ENCODE measurements around the gene SHC1. TPM values are rescaled to one million over a fixed set of nuclear protein-coding genes. Genes with fewer than 3 reads are reported as not detected.

The SHC1 gene
- total and polyA plus RNA-seq, 8 donors = 120 to 148 (median 132) TPM

- H3K9me3 ChIP-seq = no peaks in the 10 kb centered on the region
- H3K4me3 ChIP-seq = peak overlapping the region; percentile 59 to 74
- peak overlapping the region; percentile 98 to 99 for H3K27ac ChIP-seq
- no peaks in the 10 kb centered on the region for H3K27me3 ChIP-seq
- ATAC-seq = peak; percentile 85
- no peaks in the 10 kb centered on the region for H3K36me3 ChIP-seq
- peaks cover 19 to 42% of the 10 kb centered on the region in 2 donors for H3K4me1 ChIP-seq
- DNase-seq = peak; percentile 94 to 98 (median 96)
- TF ChIP-seq CTCF (IDR thresholded peaks at IDR 0.05) = peak; percentile 16 to 17
- intact Hi-C loops (cut with DNase I) = no loop called here
Observed at GRCh38 chr1:154937085-154937987, 33.2 kb downstream of the SHC1 start.

- ATAC-seq (peak; percentile 93), DNase-seq (peak; percentile 96 to 99 (median 98))
- H3K27ac ChIP-seq = peak within 1 kb of the TSS; percentile 98 to 99
- H3K9me3 ChIP-seq = no peaks in the 10 kb centered on the region
- H3K4me1 ChIP-seq = peaks cover 12 to 35% of the 10 kb centered on the region in 2 donors
- no peaks in the 10 kb centered on the region for H3K36me3 ChIP-seq
- peak within 1 kb of the TSS; percentile 59 to 74 for H3K4me3 ChIP-seq
- intact Hi-C loops (cut with DNase I) = no loop called here
- H3K27me3 ChIP-seq = no peaks in the 10 kb centered on the region
- peak in 1 of 2 donors; percentile 25 for TF ChIP-seq CTCF (IDR thresholded peaks at IDR 0.05)
Observed at GRCh38 chr1:154936555-154937084, 33.9 kb downstream of the SHC1 start, which contains the start of gene PMVK. PMVK (minus strand) TSS chr1:154936719; CDS start chr1:154936685, 34 bp downstream.

- Histone ChIP-seq H3K4me1 (peaks cover 8 to 31% of the 10 kb centered on the region in 2 donors), H3K4me3 (peak overlapping the region; percentile 59 to 74), H3K36me3 (peaks cover 0 to 6% of the 10 kb centered on the region in 2 donors), H3K27ac (peak overlapping the region; percentile 98 to 99), H3K27me3 (no peaks in the 10 kb centered on the region), H3K9me3 (no peaks in the 10 kb centered on the region)
- no peak for DNase-seq
- no peak for TF ChIP-seq CTCF (IDR thresholded peaks at IDR 0.05)
- peak; percentile 1 for ATAC-seq
- intact Hi-C loops (cut with DNase I) = no loop called here
Observed at GRCh38 chr1:154935749-154936554, 34.6 kb downstream of the SHC1 start.

- H3K36me3 ChIP-seq = peaks cover 0 to 18% of the 10 kb centered on the region in 2 donors
- no peaks in the 10 kb centered on the region for H3K9me3 ChIP-seq
- no peak overlapping the region for H3K27ac ChIP-seq
- no peak overlapping the region for H3K4me3 ChIP-seq
- ATAC-seq (no peak), DNase-seq (no peak)
- no peaks in the 10 kb centered on the region for H3K27me3 ChIP-seq
- peaks cover 8 to 31% of the 10 kb centered on the region in 2 donors for H3K4me1 ChIP-seq
- TF ChIP-seq CTCF (IDR thresholded peaks at IDR 0.05) = no peak
- intact Hi-C loops (cut with DNase I) = no loop called here
Observed at GRCh38 chr1:154934358-154934948, 36.1 kb downstream of the SHC1 start.

Data from left lung (tissue), 10 donors.